GM21717 (cell line): Measurements from ENCODE around the gene BBS9.

ENCODE experiments used
- ATAC-seq: cut with Tn5 transposase; IDR thresholded peaks from one replicate; pipeline ENCODE4 v1.9.1; 2021; ENCODE audit warnings: mild to moderate bottlenecking, moderate library complexity; ENCODE audit not compliant: unreplicated experiment

The BBS9 gene

GRCh38 chr7:33351709-33352108 lies 222.3 kb downstream of the BBS9 start:
- no peak for ATAC-seq

- ATAC-seq = no peak
Observed at GRCh38 chr7:33354201-33354600, 224.8 kb downstream of the BBS9 start.

- no peak for ATAC-seq
Observed at GRCh38 chr7:33355386-33355785, 226.0 kb downstream of the BBS9 start.

GRCh38 chr7:33356336-33356735 lies 227.0 kb downstream of the BBS9 start:
- ATAC-seq = no peak

- ATAC-seq = no peak
Observed at GRCh38 chr7:33357846-33358245, 228.5 kb downstream of the BBS9 start.

GRCh38 chr7:33369888-33370287 lies 240.5 kb downstream of the BBS9 start:
- no peak for ATAC-seq

GRCh38 chr7:33373195-33373594 lies 243.8 kb downstream of the BBS9 start:
- no peak for ATAC-seq

GRCh38 chr7:33379891-33380525 lies 250.6 kb downstream of the BBS9 start:
- ATAC-seq = no peak

GRCh38 chr7:33388332-33388731 lies 259.0 kb downstream of the BBS9 start:
- ATAC-seq = no peak

GRCh38 chr7:33392148-33392547 lies 262.8 kb downstream of the BBS9 start:
- ATAC-seq = no peak

- ATAC-seq = no peak
Observed at GRCh38 chr7:33393770-33394169, 264.4 kb downstream of the BBS9 start.

- no peak for ATAC-seq
Observed at GRCh38 chr7:33395340-33395739, 266.0 kb downstream of the BBS9 start.

- no peak for ATAC-seq
Observed at GRCh38 chr7:33399528-33400213, 270.3 kb downstream of the BBS9 start.

GRCh38 chr7:33400214-33400538 lies 270.8 kb downstream of the BBS9 start:
- ATAC-seq = no peak

GRCh38 chr7:33410266-33410665 lies 280.9 kb downstream of the BBS9 start:
- no peak for ATAC-seq

GRCh38 chr7:33411020-33411419 lies 281.7 kb downstream of the BBS9 start:
- ATAC-seq = no peak

- ATAC-seq = no peak
Observed at GRCh38 chr7:33412331-33412730, 283.0 kb downstream of the BBS9 start.

- no peak for ATAC-seq
Observed at GRCh38 chr7:33418251-33418701, 288.9 kb downstream of the BBS9 start.

GRCh38 chr7:33420311-33420940 lies 291.1 kb downstream of the BBS9 start:
- no peak for ATAC-seq

GRCh38 chr7:33421429-33421828 lies 292.1 kb downstream of the BBS9 start:
- ATAC-seq = no peak

GRCh38 chr7:33422141-33422540 lies 292.8 kb downstream of the BBS9 start:
- ATAC-seq = no peak
